ENCODE measurements around the gene MAP2K5.

The MAP2K5 gene

DNA sequence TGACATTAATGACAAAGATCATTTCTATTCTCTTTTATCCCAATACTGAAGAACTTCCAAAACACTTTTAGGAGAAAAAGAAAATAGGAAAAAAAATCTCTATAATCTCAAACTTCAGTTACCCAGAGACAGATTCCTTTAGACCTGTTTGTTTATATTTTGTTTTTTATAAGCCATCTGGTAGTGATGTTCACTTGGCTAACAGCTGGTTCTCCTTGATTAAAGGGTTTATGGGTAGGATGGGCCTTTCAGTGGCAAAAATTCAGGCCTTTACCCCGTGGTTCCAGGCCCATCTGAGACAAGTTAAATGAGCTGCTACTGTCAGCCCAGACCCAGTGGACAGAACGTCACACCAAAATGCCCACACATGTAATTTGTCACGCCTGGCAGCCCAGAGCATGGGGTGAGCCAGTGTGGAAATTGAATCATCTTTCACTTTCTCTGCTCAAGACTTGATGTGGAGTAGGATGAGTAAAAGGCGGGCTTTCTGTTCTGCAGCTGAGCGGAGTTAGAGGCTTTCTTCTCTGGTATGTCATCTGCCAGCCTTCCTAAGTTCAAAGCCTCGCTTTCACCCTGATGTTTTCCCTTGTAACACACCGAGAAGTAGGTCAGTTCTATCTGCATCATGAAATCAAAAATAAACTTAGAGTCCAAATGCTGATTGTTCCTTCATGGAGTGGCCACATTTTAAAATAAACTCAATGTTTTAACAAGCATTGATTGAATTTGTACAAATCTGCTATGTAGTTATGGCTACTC is 220.3 kb downstream of the MAP2K5 start:
- no peak for DNase-seq

DNA sequence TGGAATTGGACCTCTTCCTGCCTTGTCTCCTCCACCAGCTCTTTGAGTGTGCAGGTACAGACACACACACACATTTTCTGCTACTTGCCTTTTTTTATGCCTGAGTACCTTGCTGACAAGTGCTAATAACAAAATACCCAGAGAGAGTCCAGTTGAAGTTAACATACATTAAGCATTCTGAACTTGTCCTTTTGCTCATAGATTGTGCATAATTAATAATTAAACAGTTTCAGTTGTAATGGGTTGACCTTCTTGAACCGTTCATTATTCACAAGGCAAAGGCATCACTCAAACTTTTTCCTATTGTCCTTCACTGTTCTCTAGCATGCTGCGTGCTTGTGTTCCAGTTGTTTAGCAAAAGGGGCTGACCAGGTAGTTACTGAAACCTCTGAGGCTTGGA is 223.2 kb downstream of the MAP2K5 start:
- DNase-seq = no peak

- no peak for DNase-seq
These were observed 224.5 kb downstream of the MAP2K5 start for GRCh38 chr15:67766968-67767367.

GRCh38 chr15:67768313-67768977 is 225.9 kb downstream of the MAP2K5 start:
- DNase-seq = no peak

- DNase-seq = no peak
These were observed 227.2 kb downstream of the MAP2K5 start for GRCh38 chr15:67769497-67770357.

GRCh38 chr15:67770358-67770628 is 227.8 kb downstream of the MAP2K5 start:
- DNase-seq = no peak

- DNase-seq = no peak
These were observed 228.8 kb downstream of the MAP2K5 start for GRCh38 chr15:67771189-67771800.

DNA sequence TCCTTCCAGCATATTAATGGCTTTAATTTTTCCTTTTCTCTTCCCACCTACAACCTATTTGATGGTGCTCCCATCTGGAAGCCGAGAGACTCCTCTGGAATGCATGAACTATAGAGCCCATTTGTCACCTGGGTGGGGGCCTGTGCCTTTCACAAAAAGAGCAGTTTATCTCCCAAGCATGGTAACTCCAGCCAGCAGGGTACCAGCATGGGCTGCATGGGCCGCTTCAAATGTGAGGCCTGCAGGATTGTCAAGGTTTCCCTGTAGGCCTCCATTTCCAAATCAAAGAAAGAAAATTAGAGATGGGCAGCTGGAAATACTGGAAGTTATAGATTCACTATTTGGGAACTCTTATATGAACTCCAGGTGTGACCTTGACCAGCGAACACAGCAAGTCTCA is 232.1 kb downstream of the MAP2K5 start:
- DNase-seq = no peak

GRCh38 chr15:67775250-67775649 is 232.7 kb downstream of the MAP2K5 start:
- DNase-seq = no peak

DNA sequence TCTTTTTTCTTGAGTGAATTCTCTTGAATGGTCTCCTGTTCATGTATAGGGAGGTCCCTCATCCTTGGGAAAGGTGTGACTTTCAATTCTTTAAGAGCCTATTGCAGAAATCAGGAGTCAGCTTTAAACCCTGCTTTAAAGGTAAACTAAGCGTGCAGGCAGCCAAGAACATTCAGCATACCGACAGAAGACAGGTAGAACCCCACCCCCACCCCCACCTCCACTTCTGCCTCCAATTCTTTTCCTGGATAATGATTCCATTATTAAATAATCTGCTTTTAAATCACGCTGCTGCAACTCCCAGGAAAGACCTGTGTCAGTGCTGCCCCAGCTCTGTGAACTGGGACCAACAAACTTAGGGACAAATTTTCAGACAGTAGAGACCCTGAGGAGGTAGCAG is 233.5 kb downstream of the MAP2K5 start:
- DNase-seq = no peak

DNA sequence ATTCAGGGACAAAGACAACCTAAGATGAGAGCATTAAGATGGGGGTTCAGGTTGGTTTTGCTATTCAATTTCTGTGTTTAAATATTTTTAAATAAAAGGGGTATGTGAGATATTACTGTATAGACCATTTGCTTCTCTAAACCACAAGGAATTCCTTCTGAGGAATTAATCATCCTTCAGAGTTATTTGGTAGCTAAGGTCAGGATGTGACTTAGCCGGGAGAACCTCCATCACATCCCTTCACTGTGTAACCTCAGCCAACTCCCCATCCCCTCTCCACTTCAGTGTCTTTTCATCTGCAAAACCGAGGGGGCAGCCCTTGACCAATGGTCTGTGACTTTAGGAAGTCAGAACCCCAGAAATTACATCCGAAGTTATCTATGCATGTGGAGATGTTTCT is 234.1 kb downstream of the MAP2K5 start:
- DNase-seq = no peak

- DNase-seq = no peak
These were observed 234.6 kb downstream of the MAP2K5 start for GRCh38 chr15:67777071-67777470.

DNA sequence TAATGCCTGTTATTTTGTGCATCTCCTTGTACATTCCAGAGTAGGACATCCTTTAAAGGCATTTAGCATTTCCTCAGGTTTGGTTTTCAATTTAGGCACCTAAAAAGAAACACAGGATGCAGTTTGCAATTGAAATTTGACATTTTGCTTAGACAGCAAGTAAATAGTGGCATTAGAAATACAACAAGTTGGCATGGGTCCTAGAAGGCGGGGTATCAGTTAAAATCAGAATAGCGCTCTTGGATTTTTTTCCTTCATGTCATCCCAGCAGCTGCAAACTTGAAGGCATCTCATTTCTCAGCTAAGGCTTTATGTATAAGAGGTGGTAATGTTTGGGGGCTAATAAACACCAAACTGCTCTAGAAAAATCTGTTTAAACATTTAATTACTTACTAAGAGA is 235.3 kb downstream of the MAP2K5 start:
- no peak for DNase-seq

- DNase-seq = no peak
These were observed 236.6 kb downstream of the MAP2K5 start for GRCh38 chr15:67778968-67779548.

DNA sequence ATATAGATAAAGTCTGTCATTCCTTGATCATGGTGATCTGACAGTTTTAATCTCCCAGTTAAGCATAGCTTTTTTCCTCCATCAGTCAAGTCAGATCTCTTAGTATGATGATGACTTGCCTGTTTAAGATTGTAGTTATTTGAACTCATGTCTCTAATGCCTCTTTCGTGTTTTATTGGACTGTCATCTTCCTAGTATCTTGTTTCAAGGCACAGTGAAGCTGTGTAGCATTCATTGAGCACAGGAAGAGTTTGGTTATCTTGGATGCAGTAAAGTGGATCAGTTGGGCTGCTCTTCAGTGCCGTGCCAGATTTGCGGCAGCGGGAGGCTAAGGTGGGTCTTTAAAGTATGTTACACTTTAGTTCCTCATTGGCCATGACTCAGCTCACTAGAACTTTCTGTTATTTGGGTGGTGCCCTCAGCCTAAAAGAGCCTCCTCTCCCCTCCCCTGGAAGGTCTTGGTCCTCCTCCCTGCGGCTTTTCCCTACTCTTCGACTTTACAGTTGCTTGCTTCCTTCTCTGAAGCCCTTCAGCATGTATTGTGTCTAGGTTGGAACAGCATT is 237.1 kb downstream of the MAP2K5 start:
- no peak for DNase-seq

GRCh38 chr15:67781061-67781460 is 238.6 kb downstream of the MAP2K5 start:
- DNase-seq = no peak

DNA sequence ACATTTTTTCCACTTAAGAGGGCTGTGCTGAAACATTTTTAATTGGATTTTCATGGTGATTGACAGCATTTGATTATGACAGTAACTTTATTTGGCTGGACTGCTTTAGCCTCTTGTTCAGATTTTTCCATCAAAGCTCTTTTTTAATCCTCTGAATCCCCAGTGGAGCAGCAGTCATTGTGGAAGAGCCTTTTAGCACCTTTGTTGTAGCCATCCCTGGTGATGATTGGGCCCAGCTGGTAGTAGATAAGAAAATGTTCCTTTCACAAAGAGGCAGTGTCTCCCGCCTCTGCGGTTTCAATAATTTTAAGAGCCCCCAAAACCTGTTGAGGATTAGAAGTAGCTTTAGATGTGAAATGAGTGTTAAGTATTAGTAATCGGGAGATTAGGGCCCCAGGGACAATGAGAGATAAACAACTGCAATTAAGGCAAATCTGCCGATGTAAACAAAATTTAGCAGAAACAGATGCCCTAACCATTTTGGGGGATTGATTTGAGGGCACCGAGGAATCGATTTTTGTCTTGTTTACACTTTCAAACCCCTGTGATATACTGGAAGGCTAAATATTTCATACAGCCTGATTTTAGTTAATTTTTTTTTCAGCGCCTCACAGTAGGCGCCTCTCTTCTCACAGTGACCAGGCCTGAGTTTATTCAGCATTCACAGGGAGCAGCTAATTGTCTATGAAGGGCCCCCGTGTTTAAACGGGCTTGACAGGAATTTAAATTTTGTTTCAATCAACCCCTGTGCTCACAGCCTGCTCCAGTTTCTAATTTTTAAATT is 239.6 kb downstream of the MAP2K5 start:
- no peak for DNase-seq

DNA sequence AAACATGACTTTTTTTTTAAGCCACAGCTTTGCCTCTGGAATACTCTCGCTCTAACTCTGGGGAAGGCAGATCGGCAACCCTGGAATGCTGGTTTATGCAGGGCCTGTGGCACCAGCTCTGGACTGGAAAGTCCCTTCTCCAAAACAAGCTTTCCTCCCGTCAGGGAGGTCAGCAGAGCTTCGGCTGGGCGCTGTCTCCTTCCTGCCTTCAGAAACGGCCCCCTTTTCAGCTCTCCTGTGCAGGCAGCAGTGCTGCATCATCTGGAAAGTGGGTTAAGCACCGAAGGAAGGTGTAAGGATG is 240.1 kb downstream of the MAP2K5 start:
- DNase-seq = no peak

DNA sequence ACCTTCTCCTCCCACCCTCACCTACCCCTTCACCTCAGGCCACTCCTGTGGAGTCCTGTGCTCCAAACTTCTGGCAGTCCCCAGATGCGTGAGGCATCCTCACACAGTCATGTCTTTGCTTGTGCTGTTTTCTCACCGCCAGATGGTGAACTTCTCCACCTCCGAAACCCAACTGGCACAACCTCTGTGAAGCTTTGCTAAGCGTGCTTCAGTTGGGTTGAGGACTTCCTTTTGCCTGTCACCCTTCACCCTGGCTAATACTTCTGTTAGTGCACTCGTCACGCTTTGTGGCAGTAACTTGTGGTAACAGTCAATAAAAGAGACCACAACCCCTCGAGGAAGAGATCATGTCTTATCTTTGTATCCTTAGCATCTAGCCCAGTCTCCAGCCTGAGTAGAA is 240.8 kb downstream of the MAP2K5 start:
- no peak for DNase-seq

DNA sequence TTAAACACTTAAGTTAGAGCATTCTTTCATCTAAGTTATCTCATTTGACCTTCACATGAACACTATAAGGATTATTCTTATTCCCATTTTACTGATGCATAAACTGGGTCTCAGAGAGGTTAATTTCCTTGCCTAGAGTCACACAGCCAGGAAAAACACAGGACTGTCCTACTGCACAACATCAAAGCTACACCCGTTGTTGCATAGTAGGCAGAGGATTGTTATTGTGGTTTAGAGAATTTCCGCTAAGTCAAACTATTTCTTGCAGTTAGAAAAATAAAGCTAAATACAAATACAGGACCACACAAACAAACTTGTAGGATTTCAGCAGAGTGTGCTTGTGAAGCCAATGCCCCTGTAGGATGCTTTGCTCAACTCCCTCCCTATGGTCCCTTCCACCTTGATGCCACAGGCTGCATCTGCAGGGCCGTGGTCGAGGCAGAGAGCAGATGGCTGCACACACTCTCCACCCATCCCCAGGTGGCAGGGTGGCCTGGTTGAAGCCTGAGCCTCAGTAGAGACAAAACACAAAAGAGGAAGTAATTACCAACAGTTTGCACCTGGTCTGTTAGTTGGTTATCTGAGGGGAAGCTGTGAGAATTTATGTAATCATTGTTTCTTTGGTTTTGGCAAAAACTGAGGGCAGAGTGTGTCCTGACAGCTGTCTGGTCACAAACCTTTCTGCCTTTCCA is 241.7 kb downstream of the MAP2K5 start:
- DNase-seq = no peak

DNA sequence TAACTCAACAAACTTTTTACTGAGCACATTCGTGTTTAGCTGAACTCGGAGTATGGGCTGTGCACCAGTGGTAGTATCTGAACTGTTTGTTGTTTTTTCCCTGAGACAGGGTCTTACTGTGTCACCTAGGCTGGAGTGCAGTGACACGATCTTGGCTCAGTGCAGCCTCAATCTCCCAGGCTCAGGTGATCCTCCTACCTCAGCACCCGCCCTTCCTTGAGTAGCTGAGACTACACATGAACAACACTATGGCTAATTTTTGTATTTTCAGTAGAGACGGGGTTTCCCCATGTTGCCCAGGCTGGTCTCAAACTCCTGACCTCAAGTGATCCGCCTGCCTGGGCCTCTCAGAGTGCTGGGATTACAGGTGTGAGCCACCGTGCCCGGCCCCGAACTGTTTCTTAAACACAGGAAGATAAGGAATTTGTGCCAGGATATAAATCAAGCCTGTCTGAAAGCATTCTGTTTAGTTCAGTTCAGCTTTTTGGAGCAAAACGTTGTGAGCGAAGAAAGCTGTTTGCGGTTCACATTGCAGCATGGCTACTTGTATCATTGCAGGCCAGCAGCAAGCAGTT is 242.4 kb downstream of the MAP2K5 start:
- DNase-seq = no peak
